Pancreas (tissue), 10 donors: ENCODE results near the gene PAXX. TPM values are rescaled to one million over a fixed set of nuclear protein-coding genes. Genes with fewer than 3 reads are reported as not detected.
A peak's percentile ranks its signal among the peaks of the same experiment; 100 is the strongest.

Source experiments
- ATAC-seq, 4 donors: fragments of 200-7000 bp; cut with Tn5 transposase; one replicate each; pipeline versions ENCODE4 v1.8.0 to v1.9.1; 2020; ENCODE audit warnings: mild to moderate bottlenecking in 4 of 4, moderate library complexity in 4 of 4
- DNase-seq, 6 donors: peaks; one replicate each; pipeline ENCODE4 v3.0.0-alpha.2; 2020
- FAIRE-seq: peaks from 2 replicates; lab custom pipeline; 2012; peaks lifted over from hg19 to GRCh38; lab: Jason Lieb, UNC
- H3K27ac ChIP-seq, 4 donors: fragments of 200-600 bp; sonication (generic); 1 replicate in 3 of 4; 2 replicates in 1 of 4; pipeline versions ENCODE4 v1.5.0 to v1.8.0; 2020
- H3K27me3 ChIP-seq, 4 donors: fragments of 200-600 bp; one replicate each; pipeline ENCODE4 v1.8.0; 2021
- H3K36me3 ChIP-seq, 3 donors: fragments of 200-600 bp; sonication (generic) in 1 of 3; one replicate each; pipeline versions ENCODE4 v1.5.0 to v1.8.0; 2020 to 2021
- H3K4me1 ChIP-seq, 3 donors: fragments of 200-600 bp; one replicate each; pipeline ENCODE4 v1.8.0; 2021
- H3K4me3 ChIP-seq, 4 donors: fragments of 200-600 bp; sonication (generic) in 2 of 4; one replicate each; pipeline versions ENCODE4 v1.5.0 to v1.8.0; 2020 to 2021
- H3K9me3 ChIP-seq, 4 donors: fragments of 200-600 bp; one replicate each; pipeline ENCODE4 v1.8.0; 2021
- whole genome bisulfite sequencing, 2 donors: extraction: QIAGEN DNeasy Blood & Tissue Kit; methylation state at CpG; one replicate each; pipeline ENCODE4 v1.1.7; 2013; 5-methylcytosine and 5-hydroxymethylcytosine counted together
- intact Hi-C, 3 donors: fragments of 100-400 bp; cut with DNase I; formaldehyde crosslinking; loops; one replicate each; pipeline versions ENCODE4 v1.11.1 to v1.14.2; 2022
- polyA plus RNA-seq, 2 donors: library from polyadenylated mRNA; stranded (reverse); fragments of 200-250 nt; gene quantifications; one replicate each; pipeline ENCODE4 v1.2.3, GENCODE V29; 2013
- total RNA-seq, 6 donors: library from RNA; stranded (reverse); fragmentation: NEBNext Ultra II Directional in 4 of 6; extraction: Animal tissue kit (Norgen Biotek cat#: 25700) in 4 of 6; gene quantifications; one replicate each; pipeline versions ENCODE4 v1.2.1 to v1.2.4, GENCODE V29; 2021 to 2023
- TF ChIP-seq, protein P1 (sequence below), 4 donors: fragments of 200-600 bp; sonication (generic) in 3 of 4; IDR thresholded peaks; one replicate each; pipeline versions ENCODE4 v1.5.0 to v1.8.0; 2021; ENCODE audit warnings: antibody characterized with exemption in 4 of 4
- donor health status: healthy with polysubstance abuse.
- donor health status: DM: no; HTN: no; CAD: no; lungs with moderate emphysema.
- donor health status: DM: no; HTN: no; CAD: no.
- donor health status: control.
- donor health status: control.
- donor health status: Bipolar disorder and iron deficiency.
- donor health status: DM: yes; HTN: yes; CAD: no.
- donor health status: DM: no; HTN: no; CAD: no.
- donor health status: DM: no; HTN: no; CAD: no.
- donor health status: DM: yes; HTN: yes; CAD: no.

Gene PAXX
- total and polyA plus RNA-seq, 8 donors = 16.0 to 222 (median 21.0) TPM

DNA sequence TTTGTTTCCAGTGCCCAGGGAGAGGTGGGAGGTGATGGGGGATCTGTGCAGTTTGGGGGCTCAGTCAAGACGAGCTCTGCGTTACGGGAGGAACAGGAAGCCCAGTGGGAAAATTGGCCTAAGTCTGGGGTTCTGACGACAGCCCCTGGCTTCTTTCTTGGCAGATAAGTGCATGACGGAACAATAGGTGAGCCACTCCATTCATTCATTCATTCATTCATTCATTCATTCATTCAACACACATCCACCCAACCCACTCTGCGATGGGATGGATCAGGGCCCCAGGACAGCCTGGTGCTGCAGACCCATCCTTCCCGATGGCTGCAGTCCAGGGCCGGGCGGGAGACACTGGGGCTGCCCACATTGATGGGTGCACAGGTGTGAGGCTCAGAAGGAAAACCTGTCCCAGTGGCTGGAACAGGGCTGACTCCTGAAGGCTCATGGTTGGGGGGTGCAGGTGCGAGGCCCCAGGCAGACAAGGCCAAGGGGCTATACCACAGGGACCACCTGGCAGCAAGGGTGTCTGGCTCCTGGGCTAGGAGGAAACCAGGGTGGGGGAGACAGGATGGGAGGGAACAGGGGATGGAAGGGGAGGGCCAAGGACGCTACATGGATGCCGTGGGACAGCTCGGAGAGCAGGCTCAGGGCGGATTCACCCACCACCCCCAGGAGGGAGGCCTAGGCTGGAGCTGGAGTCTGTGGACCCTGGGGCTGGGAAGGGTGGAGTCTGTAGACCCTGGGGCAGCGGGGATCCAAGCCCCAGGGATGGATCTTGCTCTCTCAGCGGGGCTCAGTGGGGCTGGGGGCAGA, 11.3 kb upstream of the PAXX start:
- FAIRE-seq (no peak), DNase-seq (peak in 1 of 6 donors; percentile 50), ATAC-seq (no peak)
- Histone ChIP-seq H3K27me3 (peaks cover 0 to 4% (median 0%) of the 10 kb centered on the region in 4 donors), H3K9me3 (no peaks in the 10 kb centered on the region), H3K4me3 (no peak overlapping the region), H3K4me1 (no peaks in the 10 kb centered on the region), H3K27ac (no peak overlapping the region), H3K36me3 (no peaks in the 10 kb centered on the region)
- intact Hi-C loops = no loop called here
- TF ChIP-seq, protein P1, sequence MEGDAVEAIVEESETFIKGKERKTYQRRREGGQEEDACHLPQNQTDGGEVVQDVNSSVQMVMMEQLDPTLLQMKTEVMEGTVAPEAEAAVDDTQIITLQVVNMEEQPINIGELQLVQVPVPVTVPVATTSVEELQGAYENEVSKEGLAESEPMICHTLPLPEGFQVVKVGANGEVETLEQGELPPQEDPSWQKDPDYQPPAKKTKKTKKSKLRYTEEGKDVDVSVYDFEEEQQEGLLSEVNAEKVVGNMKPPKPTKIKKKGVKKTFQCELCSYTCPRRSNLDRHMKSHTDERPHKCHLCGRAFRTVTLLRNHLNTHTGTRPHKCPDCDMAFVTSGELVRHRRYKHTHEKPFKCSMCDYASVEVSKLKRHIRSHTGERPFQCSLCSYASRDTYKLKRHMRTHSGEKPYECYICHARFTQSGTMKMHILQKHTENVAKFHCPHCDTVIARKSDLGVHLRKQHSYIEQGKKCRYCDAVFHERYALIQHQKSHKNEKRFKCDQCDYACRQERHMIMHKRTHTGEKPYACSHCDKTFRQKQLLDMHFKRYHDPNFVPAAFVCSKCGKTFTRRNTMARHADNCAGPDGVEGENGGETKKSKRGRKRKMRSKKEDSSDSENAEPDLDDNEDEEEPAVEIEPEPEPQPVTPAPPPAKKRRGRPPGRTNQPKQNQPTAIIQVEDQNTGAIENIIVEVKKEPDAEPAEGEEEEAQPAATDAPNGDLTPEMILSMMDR (IDR thresholded peaks at IDR 0.05) = no peak
- WGBS, 2 donors = 90 to 91% methylated on average over 16 of the region's 16 CpGs

DNA sequence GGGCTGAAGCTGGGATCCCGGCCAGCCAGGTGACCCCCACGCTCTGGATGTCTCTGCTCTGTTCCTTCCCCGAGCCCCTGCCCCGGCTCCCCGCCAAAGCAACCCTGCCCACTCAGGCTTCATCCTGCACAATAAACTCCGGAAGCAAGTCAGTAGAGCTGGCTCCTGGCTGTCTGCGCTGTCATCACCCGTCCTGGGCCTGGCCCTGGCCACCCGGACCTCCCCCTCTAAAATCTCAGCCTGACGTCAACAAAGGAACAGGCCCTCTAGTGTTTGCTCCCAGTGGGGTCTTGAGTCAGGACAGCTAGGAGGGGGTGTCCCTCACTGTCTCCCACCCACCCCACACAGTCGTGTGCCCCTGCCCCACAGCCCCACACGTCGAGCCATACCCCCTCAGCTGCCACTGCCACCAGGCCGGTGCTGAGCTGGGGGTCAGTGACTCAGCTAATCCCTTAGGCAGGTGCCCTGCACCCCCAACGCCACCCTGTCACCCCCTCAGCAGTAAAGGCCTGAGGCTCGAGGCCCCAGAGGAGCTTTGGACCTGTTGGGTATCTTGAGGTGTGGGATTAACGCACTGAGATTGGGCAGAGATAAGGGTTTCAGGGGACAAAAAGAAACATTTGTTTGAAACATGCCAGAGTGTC, 10.5 kb upstream of the PAXX start:
- no peak overlapping the region for H3K27ac ChIP-seq

DNA sequence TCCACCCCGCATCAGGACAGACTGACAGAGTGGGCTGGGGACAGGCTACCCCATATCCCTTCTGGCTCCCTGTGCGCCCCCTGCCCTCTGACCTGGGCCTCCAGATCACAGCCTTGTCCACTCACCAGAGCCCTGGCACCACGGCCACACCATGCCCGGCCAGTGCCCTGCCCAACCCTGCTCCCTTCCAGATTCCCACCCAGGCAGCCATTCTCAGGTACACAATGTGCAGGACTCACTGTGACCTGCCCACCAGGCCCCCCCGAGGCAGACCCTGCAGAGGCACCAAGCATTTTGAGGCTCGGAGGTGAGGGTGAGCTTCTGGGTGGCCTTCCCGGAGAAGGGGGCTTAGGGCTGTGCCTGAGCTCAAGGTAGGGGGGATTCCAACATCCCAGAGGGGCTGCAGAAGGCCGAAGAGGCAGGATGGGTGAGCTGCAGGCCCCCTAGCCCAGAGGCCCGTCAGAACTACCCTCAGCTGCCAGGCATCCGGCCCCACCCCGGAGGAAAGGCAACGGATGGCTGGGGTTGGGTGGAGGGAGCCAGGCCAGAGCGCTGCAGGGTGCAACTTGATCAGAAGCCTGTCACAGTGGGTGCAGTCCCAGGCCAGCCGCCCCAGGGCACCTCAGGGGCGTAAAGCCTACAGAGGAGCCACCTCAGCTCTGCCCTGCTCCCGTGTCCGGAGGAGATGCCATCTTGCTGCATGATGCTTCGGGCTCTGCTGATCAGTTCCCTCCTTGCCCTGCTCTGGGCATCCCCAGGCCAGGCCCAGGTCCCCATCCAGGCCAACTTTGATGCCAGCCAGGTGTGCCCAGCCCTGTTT, 9.8 kb upstream of the PAXX start, which contains the start of gene LCNL1:
Gene LCNL1, plus strand, starts transcription at position 762 of the 820 bp plus-strand sequence. CDS start 594 bp downstream, outside the sequence.
- TF ChIP-seq, protein P1 (IDR thresholded peaks at IDR 0.05) = no peak
- Histone ChIP-seq H3K4me1 (no peaks in the 10 kb centered on the region), H3K4me3 (no peak within 1 kb of the TSS), H3K9me3 (no peaks in the 10 kb centered on the region), H3K27ac (no peak within 1 kb of the TSS), H3K36me3 (no peaks in the 10 kb centered on the region), H3K27me3 (peaks cover 0 to 4% (median 0%) of the 10 kb centered on the region in 4 donors)
- WGBS, 2 donors = 79 to 85% methylated on average over 16 to 18 of the region's 18 CpGs
- DNase-seq (peak in 1 of 6 donors; percentile 43), ATAC-seq (no peak), FAIRE-seq (no peak)
- intact Hi-C loops = no loop called here

More for the DNA sequence above, 10.5 kb upstream of the PAXX start:
- Histone ChIP-seq H3K27me3 (peaks cover 0 to 4% (median 0%) of the 10 kb centered on the region in 4 donors), H3K4me3 (no peak overlapping the region), H3K4me1 (no peaks in the 10 kb centered on the region), H3K36me3 (no peaks in the 10 kb centered on the region), H3K9me3 (no peaks in the 10 kb centered on the region)
- WGBS, 2 donors = 75% methylated on average over 17 of the region's 17 CpGs
- TF ChIP-seq, protein P1 (IDR thresholded peaks at IDR 0.05) = no peak
- ATAC-seq (no peak), FAIRE-seq (no peak), DNase-seq (peak in 2 of 6 donors; percentile 15 to 60)
- intact Hi-C loops = no loop called here

DNA sequence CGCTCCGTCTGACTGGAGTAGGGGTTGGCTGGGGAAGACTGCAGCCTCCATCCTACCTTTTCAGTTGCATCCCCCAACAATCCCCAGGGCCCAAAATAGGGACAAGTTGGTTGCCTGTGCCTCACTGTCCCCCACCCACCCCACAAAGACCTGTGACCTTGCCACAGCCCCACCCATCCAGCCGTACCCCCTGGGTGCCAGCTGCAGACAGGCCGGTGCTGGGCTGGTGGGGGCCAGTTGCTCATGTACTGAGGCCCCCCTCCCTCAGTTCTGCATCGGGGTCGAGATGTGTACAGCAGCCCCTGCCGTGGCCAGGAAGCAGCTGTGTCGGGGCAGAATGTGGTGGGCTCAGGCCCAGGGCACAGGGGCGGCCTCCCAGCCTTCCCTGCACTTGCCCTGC, 9.1 kb upstream of the PAXX start:
- Histone ChIP-seq H3K9me3 (no peaks in the 10 kb centered on the region), H3K36me3 (no peaks in the 10 kb centered on the region), H3K4me3 (no peak overlapping the region), H3K27ac (no peak overlapping the region), H3K4me1 (no peaks in the 10 kb centered on the region), H3K27me3 (peaks cover 0 to 4% (median 0%) of the 10 kb centered on the region in 4 donors)
- DNase-seq (no peak), FAIRE-seq (no peak), ATAC-seq (no peak)
- TF ChIP-seq, protein P1 (IDR thresholded peaks at IDR 0.05) = no peak
- 77 to 83% methylated on average over 9 of the region's 9 CpGs for WGBS, 2 donors
- intact Hi-C loops = no loop called here
